HTR-8/SVneo (cell line): ENCODE results near the gene LITAF.
"Not testable (repeated sequence)": the region's sequence is repeated elsewhere in the genome, so short reads cannot be mapped to it uniquely, and the experiment has no call there.

Experiments used
- DNase-seq: peaks from one replicate; pipeline ENCODE4 v3.0.0; 2011; ENCODE audit warnings: low spot score, mixed read lengths; ENCODE audit not compliant: insufficient read length
- FAIRE-seq: peaks from 2 replicates; lab custom pipeline; 2011; peaks lifted over from hg19 to GRCh38; lab: Jason Lieb, UNC

LITAF gene

GRCh38 chr16:11621920-11622651 is 35.4 kb upstream of the LITAF start:
- DNase-seq (no peak), FAIRE-seq (no peak)

DNA sequence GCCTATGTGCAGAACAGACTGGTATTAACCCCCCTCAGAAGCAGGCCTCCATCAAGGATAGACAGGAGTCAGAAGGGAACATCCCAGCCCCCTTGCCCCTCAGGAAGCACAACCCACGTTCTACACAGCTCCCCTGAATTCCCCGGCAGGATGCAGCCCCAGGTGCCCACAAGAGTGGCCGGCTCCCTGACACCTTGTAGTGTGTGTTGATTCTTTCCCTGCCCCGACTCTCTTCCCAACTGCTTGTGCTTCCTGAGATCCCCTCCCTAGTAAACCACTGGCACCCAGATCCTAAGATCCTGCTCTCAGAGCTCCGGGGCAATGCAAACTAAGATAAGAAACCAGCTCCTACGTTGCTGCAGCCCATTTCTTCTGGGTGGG is 34.8 kb upstream of the LITAF start:
- no peak for DNase-seq
- FAIRE-seq = no peak

DNA sequence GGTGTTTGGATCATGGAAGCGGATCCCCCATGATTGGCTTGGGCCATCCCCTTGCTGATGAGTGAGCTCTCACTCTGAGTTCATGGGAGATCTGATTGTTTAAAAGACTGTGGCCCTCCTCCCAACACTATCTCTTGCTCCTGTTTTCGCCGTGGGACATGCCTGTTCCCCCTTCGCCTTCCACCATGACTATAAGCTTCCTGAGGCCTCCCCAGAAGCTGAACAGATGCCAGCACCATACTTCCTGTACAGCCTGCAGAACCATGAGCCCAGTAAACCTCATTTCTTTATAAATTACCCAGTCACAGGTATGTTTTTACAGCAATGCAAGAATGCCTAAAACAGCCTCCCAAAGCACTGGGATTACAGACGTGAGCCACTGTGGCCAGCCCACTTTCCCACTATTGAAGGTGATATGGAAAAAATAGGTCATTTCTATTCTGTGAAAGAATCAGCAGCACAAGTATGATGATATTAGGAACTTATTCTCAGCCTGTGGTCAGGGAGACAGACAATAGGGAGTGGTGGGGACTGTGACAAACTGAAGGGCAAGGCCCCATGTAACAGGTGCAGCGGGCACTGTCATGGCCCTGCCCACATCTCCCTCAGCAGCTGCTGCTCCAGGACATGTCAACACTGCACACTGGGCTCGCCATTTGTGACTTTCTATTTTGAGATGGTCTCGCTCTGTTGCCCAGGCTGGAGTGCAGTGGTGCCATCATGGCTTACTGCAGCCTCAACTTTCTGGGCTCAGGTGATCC is 33.7 kb upstream of the LITAF start:
- no peak for FAIRE-seq
- DNase-seq = no peak

- DNase-seq (no peak), FAIRE-seq (no peak)
These were observed 32.7 kb upstream of the LITAF start for GRCh38 chr16:11619327-11619851.

DNA sequence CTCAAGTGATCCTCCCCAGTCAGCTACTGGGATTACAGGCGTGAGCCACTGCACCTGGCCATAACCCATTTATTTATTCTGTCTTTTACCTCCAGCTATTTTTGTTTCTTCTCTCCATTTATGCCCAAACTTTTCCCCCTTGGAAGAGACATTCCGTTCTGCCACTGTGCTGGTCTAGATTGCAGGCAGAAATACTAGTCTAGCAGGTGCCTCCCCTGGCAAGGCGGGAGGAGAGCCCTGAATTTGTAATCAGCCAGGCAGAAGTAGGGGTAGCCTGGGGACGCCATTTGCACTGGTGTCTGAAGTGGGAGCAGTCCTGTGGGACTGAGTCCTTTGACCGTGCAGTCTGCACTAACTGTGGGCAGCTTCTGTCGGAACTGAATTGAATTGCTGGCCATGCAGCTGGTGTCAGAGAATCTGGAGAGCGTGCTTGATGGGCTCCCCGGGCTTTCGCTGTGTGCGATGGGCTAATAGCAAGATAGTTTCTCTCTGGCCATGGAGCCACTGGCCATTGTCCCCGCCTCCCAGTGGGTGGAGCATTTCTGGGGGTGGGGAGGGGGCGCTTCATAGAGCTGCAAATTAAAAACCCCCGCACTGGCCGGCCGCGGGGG is 31.5 kb upstream of the LITAF start:
- no peak for DNase-seq
- FAIRE-seq = no peak

- no peak for FAIRE-seq
- DNase-seq = peak; percentile 46
These were observed 29.2 kb upstream of the LITAF start for GRCh38 chr16:11615748-11616447.

GRCh38 chr16:11614587-11615175 is 28.0 kb upstream of the LITAF start:
- FAIRE-seq = no peak

DNA sequence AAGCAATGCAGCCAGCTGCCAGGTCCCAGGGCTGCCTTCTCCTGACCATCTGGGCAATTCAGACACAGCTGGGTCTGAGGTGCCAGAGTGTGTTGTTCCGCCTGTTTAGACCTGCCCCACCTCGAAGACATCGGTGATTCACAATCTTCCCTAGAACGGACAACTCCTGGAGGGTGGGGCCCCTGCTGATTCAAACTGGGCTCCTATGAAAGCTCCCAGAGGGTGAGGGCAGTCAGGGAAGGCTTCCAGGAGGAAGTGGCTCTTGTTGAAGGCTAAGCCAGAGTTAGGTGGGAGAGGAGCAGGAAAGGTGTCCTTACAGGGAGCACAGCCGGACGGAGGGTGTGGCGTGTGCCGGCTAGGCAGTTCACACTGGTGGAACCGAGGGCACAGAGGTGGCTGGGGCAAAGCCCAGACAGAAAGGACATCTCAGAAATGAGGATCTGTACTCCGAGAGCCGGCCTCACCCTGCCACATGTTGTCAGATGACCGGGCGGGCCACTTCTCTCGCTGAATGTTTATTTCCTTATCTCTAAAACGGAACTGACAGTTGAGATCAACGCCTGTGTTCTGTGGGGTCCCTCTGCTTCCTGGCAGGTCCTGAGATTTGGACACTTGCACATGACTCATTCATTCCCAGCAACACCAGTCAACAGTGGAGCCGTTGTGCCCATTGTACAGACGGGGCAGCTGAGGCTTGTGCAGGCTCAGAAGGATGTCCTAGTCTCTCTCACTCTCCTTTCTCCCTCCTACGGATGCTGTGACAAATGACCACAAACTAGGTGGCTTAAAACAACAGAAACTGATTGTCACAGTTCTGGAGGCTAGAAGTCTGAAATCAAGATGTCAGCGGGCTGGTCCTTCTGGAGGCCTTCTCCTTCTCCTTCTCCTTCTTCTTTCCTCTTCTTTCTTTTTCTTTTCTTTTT is 26.9 kb upstream of the LITAF start:
- no peak for DNase-seq
- no peak for FAIRE-seq

More at GRCh38 chr16:11614587-11615175, 28.0 kb upstream of the LITAF start:
- DNase-seq = no peak

DNA sequence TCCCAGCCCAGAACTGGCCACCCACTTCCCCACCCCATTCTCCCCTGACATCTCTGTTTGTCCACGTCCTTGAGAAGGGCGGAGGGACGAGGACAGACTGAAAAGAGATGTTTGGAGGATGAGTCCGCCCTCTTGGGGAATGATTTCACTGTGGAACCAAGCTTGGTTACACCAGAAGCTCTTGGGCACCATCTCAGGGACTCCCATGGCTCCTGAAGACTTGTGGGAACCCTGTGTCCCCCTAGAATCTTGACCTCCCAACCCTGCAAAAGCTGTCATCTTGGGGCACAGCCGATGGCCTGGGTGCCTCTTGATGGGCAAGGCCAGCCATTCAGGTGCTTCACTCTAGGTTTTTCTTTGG is 25.9 kb upstream of the LITAF start:
- no peak for FAIRE-seq
- DNase-seq = no peak

GRCh38 chr16:11611871-11612664 is 25.3 kb upstream of the LITAF start:
- no peak for FAIRE-seq
- DNase-seq = no peak

DNA sequence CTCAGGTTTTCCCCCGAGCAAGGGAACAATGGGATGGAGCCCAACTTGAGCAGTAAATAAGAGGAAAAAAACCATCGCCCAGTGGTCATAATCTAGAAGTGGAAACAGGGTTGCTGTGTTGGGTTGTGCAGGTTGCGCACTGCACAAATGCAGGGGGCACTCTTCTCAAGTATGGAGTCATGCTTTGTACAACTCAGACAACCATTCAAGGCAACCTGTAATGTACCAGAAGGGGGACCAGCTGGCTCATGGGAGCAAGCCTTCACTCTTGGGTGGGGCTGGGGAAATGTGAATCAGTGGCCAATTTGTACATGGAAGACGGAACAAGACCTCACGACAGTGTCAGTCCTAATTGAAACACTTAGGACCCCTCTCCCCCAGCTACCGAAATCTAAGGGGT is 23.9 kb upstream of the LITAF start:
- DNase-seq (no peak), FAIRE-seq (no peak)

GRCh38 chr16:11610121-11610505 is 23.4 kb upstream of the LITAF start:
- no peak for DNase-seq
- FAIRE-seq = no peak

GRCh38 chr16:11609474-11610120 is 22.9 kb upstream of the LITAF start:
- no peak for FAIRE-seq
- DNase-seq = no peak

DNA sequence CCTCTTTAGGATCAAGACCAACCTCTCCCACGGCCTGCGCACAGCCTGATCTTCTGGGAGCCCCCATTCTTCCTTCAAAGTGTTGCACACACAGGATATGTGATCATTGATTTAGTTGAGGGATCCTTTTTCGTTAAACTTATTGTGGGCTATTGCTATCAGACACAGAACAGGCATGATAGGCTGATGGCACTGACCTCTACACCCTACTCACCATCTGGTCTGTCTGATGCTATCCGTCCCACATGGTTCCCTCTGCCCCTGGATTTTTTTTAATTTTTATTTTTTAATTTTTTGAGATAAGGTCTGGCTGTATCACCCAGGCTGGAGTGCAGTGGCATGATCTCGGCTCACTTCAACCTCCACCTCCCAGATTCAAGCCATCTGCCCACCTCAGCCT is 19.2 kb upstream of the LITAF start:
- FAIRE-seq (no peak), DNase-seq (no peak)

- FAIRE-seq (no peak), DNase-seq (no peak)
These were observed 18.8 kb upstream of the LITAF start for GRCh38 chr16:11605564-11605886.

- DNase-seq (no peak), FAIRE-seq (no peak)
These were observed 18.3 kb upstream of the LITAF start for GRCh38 chr16:11604783-11605563.

DNA sequence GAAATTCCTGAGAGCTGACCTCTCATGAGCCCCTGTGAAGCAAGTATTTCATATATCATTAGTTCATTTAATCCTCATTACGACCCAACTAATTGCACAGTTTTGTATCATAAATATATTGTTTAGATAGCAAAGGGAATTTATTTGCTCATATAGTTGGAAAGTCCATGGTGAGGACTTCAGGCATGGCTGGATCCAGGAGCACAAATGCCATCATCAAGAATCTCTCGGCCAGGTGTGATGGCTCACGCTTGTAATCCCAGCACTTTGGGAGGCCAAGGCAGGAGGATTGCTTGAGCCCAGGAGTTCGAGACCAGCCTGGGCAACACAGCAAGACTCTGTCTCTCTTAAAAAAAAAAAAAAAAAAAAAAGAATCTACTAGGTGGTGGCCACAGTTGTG is 17.6 kb upstream of the LITAF start:
- not testable (repeated sequence) for FAIRE-seq, DNase-seq
